OCI-LY7 (cell line): ENCODE results near the gene KLHL22. TPM values are rescaled to one million over a fixed set of nuclear protein-coding genes. Genes with fewer than 3 reads are reported as not detected.

Source experiments
- BruUV-seq: library from RNA; stranded (reverse); fragments of 400-500 nt; replicated peaks from 2 replicates; lab custom pipeline; 2021; lab: Mats Ljungman, UMichigan
- CTCF ChIA-PET: fragments of 300-600 bp; sonication (Branson Sonifier 250); formaldehyde crosslinking; loops from one replicate; lab custom pipeline; 2022; ENCODE audit warnings: antibody characterized with exemption; ENCODE audit not compliant: unreplicated experiment; lab: Charles Lee
- POLR2A ChIA-PET: fragments of 300-600 bp; sonication (Branson Sonifier 250); formaldehyde crosslinking; loops from one replicate; lab custom pipeline; 2022; ENCODE audit warnings: antibody characterized with exemption; lab: Charles Lee
- DNase-seq: peaks from one replicate; pipeline ENCODE4 v3.0.0-alpha.2; 2015; ENCODE audit warnings: low spot score
- H2AFZ ChIP-seq: fragments of 200-600 bp; sonication (generic), shearing (Covaris generic); 2 replicates; pipeline ENCODE4 v1.6.1; 2014; ENCODE audit warnings: mild to moderate bottlenecking, antibody characterized with exemption, low read length, moderate library complexity
- H3K27ac ChIP-seq: fragments of 200-600 bp; sonication (generic); 2 replicates; pipeline ENCODE4 v1.5.1; 2014; ENCODE audit warnings: mixed run types, low read depth, mild to moderate bottlenecking, moderate library complexity, low read length, inconsistent platforms; ENCODE audit not compliant: poor library complexity, severe bottlenecking
- H3K36me3 ChIP-seq: fragments of 200-600 bp; sonication (generic); 2 replicates; pipeline ENCODE4 v1.6.1; 2014; ENCODE audit warnings: mild to moderate bottlenecking, antibody characterized with exemption, low read length, moderate library complexity, mixed read lengths; ENCODE audit not compliant: insufficient read depth
- H3K4me1 ChIP-seq: fragments of 200-600 bp; sonication (generic); 2 replicates; pipeline ENCODE4 v1.5.1; 2014; ENCODE audit warnings: mild to moderate bottlenecking, low read length; ENCODE audit not compliant: insufficient read depth, poor library complexity, severe bottlenecking
- H3K4me2 ChIP-seq: fragments of 200-600 bp; sonication (generic); 2 replicates; pipeline ENCODE4 v1.6.1; 2014; ENCODE audit warnings: mild to moderate bottlenecking, low read length
- H3K4me3 ChIP-seq: fragments of 200-600 bp; sonication (generic); 2 replicates; pipeline ENCODE4 v1.5.1; 2014; ENCODE audit warnings: mild to moderate bottlenecking, low read depth, low read length; ENCODE audit not compliant: poor library complexity, severe bottlenecking
- H3K79me2 ChIP-seq: fragments of 200-600 bp; sonication (generic); 2 replicates; pipeline ENCODE4 v1.6.1; 2016; ENCODE audit warnings: low read depth, mild to moderate bottlenecking, low read length, moderate library complexity, mixed read lengths; ENCODE audit not compliant: insufficient read depth
- H3K9me2 ChIP-seq: fragments of 200-600 bp; sonication (generic); 2 replicates; pipeline ENCODE4 v1.6.1; 2016; ENCODE audit warnings: mild to moderate bottlenecking, low read length, mixed read lengths; ENCODE audit not compliant: insufficient read depth
- H3K9me3 ChIP-seq: fragments of 200-600 bp; sonication (generic); 2 replicates; pipeline ENCODE4 v1.6.1; 2014; ENCODE audit warnings: mild to moderate bottlenecking, mixed run types, low read length, mixed read lengths
- H4K20me1 ChIP-seq: fragments of 200-600 bp; sonication (generic); 2 replicates; pipeline ENCODE4 v1.6.1; 2014; ENCODE audit warnings: mild to moderate bottlenecking, antibody characterized with exemption, low read length, moderate library complexity, mixed read lengths; ENCODE audit not compliant: insufficient read depth
- EZH2phosphoT487 ChIP-seq: fragments of 200-600 bp; sonication (generic); IDR thresholded peaks from 2 replicates; pipeline ENCODE4 v1.6.1; 2018; ENCODE audit warnings: low read depth, borderline replicate concordance, mild to moderate bottlenecking, mixed run types, antibody characterized with exemption, low read length, moderate library complexity, mixed read lengths
- intact Hi-C: fragments of 100-400 bp; cut with micrococcal nuclease; formaldehyde crosslinking; loops from one replicate; pipeline ENCODE4 v1.10.0; 2022; ENCODE audit not compliant: unreplicated experiment
- total RNA-seq, 2 experiments: library from RNA; depleted of rRNA in 1 of 2; stranded (reverse); fragments of >200 nt in 1 of 2; shearing (Covaris generic) in 1 of 2; gene quantifications; 2 replicates each; pipeline ENCODE4 v1.2.3, GENCODE V29; 2014 to 2022
- TF ChIP-seq, protein P1 (sequence below): fragments of 200-600 bp; sonication (generic); conservative IDR thresholded peaks from 2 replicates; pipeline ENCODE4 v1.5.1; 2014; ENCODE audit warnings: mild to moderate bottlenecking, antibody characterized with exemption, low read length, moderate library complexity, mixed read lengths

Gene KLHL22
- total RNA-seq, 2 experiments from 2014 or later: 14.8 to 38.1 TPM

DNA sequence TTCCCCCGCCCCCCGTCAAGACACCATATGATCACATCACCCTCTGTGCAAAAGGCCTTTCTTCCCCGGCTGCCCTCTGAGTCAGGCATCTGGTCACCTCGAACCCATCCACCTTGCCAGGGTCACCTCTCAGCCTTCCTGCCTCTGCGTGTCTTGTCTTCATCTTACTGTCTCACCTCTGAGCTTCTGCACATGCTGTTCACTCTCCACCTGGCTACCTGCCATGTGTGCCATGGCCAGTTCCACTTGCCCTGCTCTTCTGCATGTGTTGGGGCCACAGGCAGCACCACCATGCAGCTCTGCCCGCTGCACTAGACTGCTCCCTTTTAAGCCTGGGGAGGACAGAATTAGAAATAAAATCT is 91.8 kb downstream of the KLHL22 start:
- TF ChIP-seq EZH2phosphoT487: no peak
- TF ChIP-seq, protein P1, sequence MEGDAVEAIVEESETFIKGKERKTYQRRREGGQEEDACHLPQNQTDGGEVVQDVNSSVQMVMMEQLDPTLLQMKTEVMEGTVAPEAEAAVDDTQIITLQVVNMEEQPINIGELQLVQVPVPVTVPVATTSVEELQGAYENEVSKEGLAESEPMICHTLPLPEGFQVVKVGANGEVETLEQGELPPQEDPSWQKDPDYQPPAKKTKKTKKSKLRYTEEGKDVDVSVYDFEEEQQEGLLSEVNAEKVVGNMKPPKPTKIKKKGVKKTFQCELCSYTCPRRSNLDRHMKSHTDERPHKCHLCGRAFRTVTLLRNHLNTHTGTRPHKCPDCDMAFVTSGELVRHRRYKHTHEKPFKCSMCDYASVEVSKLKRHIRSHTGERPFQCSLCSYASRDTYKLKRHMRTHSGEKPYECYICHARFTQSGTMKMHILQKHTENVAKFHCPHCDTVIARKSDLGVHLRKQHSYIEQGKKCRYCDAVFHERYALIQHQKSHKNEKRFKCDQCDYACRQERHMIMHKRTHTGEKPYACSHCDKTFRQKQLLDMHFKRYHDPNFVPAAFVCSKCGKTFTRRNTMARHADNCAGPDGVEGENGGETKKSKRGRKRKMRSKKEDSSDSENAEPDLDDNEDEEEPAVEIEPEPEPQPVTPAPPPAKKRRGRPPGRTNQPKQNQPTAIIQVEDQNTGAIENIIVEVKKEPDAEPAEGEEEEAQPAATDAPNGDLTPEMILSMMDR: no peak
- Histone ChIP-seq H3K4me2 (no peak overlapping the region), H3K79me2 (no peaks in the 10 kb centered on the region), H4K20me1 (no peaks in the 10 kb centered on the region), H3K27ac (no peak overlapping the region), H3K36me3 (no peaks in the 10 kb centered on the region), H2AFZ (no peak overlapping the region), H3K9me3 (no peaks in the 10 kb centered on the region), H3K9me2 (no peaks in the 10 kb centered on the region), H3K4me3 (no peak overlapping the region), H3K4me1 (no peaks in the 10 kb centered on the region)
- no peak for DNase-seq
- ChIA-PET POLR2A (no interaction called here), CTCF (no interaction called here)
- intact Hi-C loops: no loop called here
- BruUV-seq: no TSS peak

DNA sequence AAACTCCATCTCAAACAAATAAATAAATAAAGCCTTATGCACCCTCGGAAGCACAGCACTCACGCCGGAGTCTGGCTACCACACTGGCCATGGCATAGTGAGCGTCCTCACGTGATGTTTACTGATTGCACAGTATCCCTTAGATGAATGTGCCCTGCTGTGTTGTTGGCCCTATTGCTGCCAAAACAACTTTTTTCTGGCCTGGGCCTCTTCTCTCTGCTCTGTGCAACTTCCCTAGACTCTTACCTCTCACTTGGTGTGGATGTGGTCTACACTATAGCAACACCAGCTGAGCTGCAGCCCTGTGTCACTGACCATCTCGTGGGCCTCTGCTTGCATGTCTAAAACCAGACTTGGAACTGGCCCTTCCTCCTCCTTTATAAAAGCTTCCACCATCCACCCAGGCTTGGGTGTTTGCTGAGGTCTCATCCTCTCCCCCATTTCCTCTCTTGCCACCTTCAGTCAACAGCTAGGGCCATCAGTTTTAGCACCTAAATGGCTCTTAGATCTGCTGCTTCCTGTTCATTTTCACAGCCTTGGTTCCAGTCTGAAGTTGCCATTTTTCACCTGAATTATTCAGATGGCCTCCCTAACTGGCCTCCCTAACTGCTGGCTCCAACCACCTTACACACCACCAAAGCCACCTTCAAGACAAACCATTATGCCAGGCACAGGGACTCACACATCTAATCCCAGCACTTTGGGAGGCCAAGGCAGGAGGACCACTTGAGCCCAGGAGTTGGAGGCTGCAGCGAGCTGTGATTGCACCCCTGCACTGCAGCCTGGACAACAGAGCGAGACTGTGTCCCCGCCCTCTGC is 92.4 kb downstream of the KLHL22 start:
- no peaks in the 10 kb centered on the region for H3K4me1 ChIP-seq
- no peak overlapping the region for H2AFZ ChIP-seq
- H3K9me2 ChIP-seq: no peaks in the 10 kb centered on the region
- no TSS peak for BruUV-seq
- ChIA-PET CTCF (no interaction called here), POLR2A (no interaction called here)
- H3K36me3 ChIP-seq: no peaks in the 10 kb centered on the region
- H3K4me2 ChIP-seq: no peak overlapping the region
- intact Hi-C loops: no loop called here
- H3K79me2 ChIP-seq: no peaks in the 10 kb centered on the region
- DNase-seq: no peak
- H3K27ac ChIP-seq: no peak overlapping the region
- H4K20me1 ChIP-seq: no peaks in the 10 kb centered on the region
- TF ChIP-seq EZH2phosphoT487: no peak
- TF ChIP-seq, protein P1: no peak
- H3K4me3 ChIP-seq: no peak overlapping the region
- no peaks in the 10 kb centered on the region for H3K9me3 ChIP-seq

DNA sequence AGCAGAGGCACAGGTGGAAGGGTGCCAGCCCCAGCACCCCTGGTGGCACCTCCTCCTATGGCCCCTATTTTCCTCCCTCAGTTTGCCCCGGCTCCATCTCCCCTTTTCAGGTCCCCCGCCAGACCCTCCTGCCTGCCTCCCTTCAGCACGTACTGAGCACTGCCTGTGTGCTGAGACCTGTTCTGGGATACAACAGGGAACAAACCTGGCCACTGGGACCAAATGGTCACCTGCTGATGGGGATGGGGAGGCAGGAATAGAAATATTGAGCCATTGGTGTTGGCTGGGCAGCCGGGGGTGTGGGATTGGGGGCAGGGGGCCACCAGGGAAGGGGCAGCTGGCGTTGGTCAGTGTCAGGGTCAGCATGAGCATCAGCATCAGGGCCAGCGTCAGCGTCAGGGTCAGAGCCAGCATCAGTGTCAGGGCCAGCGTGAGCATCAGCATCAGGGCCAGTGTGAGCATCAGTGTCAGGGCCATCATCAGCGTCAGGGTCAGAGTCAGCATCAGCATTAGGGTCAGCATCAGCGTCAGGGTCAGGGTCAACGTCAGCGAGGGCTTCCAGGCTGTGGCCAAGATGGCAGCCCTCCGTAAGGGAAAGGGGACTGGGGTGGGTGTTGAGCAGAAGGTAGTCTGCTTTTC is 94.1 kb downstream of the KLHL22 start:
- no peak overlapping the region for H3K4me3 ChIP-seq

More for the DNA sequence above, 94.1 kb downstream of the KLHL22 start:
- H3K4me1 ChIP-seq: no peaks in the 10 kb centered on the region
- no TSS peak for BruUV-seq
- TF ChIP-seq, protein P1: no peak
- no peak for TF ChIP-seq EZH2phosphoT487
- no peaks in the 10 kb centered on the region for H3K79me2 ChIP-seq
- H2AFZ ChIP-seq: no peak overlapping the region
- H3K27ac ChIP-seq: no peak overlapping the region
- POLR2A ChIA-PET: no interaction called here
- H3K9me2 ChIP-seq: no peaks in the 10 kb centered on the region
- H3K9me3 ChIP-seq: no peaks in the 10 kb centered on the region
- DNase-seq: no peak
- H3K36me3 ChIP-seq: no peaks in the 10 kb centered on the region
- CTCF ChIA-PET: no interaction called here
- no peaks in the 10 kb centered on the region for H4K20me1 ChIP-seq
- H3K4me2 ChIP-seq: no peak overlapping the region
- intact Hi-C loops: no loop called here
